GM12878 (cell line): ENCODE measurements around the gene OVCA2. TPM values are rescaled to one million over a fixed set of nuclear protein-coding genes. Genes with fewer than 3 reads are reported as not detected.
A peak's percentile ranks its signal among the peaks of the same experiment; 100 is the strongest.

Source experiments
- ATAC-seq: fragments of 200-7000 bp; cut with Tn5 transposase; 3 replicates; pipeline ENCODE4 v1.9.1; 2020; ENCODE audit warnings: mild to moderate bottlenecking, moderate library complexity
- BruUV-seq: library from RNA; stranded (reverse); fragments of 400-500 nt; replicated peaks from 2 replicates; lab custom pipeline; 2021; lab: Mats Ljungman, UMichigan
- CTCF ChIA-PET: fragments of 300-600 bp; sonication (Branson Sonifier 250); formaldehyde crosslinking; extraction: SDS; loops from one replicate; lab custom pipeline; 2021; ENCODE audit warnings: inconsistent platforms; lab: Yijun Ruan, JAX
- POLR2A ChIA-PET: fragments of 350-600 bp; formaldehyde crosslinking; extraction: SDS; loops from one replicate; lab custom pipeline; 2021; ENCODE audit warnings: inconsistent platforms; lab: Charles Lee
- RAD21 ChIA-PET: fragments of 300-600 bp; sonication (Branson Sonifier 250); formaldehyde crosslinking; loops from one replicate; lab custom pipeline; 2023; ENCODE audit warnings: antibody characterized with exemption; ENCODE audit not compliant: unreplicated experiment; lab: Charles Lee
- SMC1A ChIA-PET: fragments of 300-600 bp; sonication (Branson Sonifier 250); formaldehyde crosslinking; loops from one replicate; lab custom pipeline; 2023; ENCODE audit not compliant: unreplicated experiment, uncharacterized antibody; lab: Charles Lee
- DNase-seq: peaks from one replicate; pipeline ENCODE4 v3.0.0-alpha.2; 2011; ENCODE audit warnings: low read depth, low spot score
- FAIRE-seq: peaks from 3 replicates; lab custom pipeline; 2011; peaks lifted over from hg19 to GRCh38; lab: Jason Lieb, UNC
- H2AFZ ChIP-seq: 2 replicates; pipeline ENCODE4 v1.6.0; 2011; ENCODE audit warnings: low read depth, low read length, control low read depth; ENCODE audit not compliant: control insufficient read depth
- H3K27ac ChIP-seq: 2 replicates; pipeline ENCODE4 v1.5.1; 2011; ENCODE audit warnings: control low read depth; ENCODE audit not compliant: control insufficient read depth, insufficient read depth
- H3K27me3 ChIP-seq, 2 experiments: replicated peaks in 1 of 2; 2 replicates each; pipeline versions ENCODE4 v1.6.0 to v1.6.1; 2011; ENCODE audit warnings: low read length in 1 of 2; ENCODE audit not compliant: control insufficient read depth in 2 of 2, insufficient read depth in 2 of 2
- H3K36me3 ChIP-seq, 2 experiments: 2 replicates each; pipeline ENCODE4 v1.5.1; 2011; ENCODE audit warnings: low read length in 1 of 2; ENCODE audit not compliant: control insufficient read depth in 2 of 2, insufficient read depth in 2 of 2
- H3K4me1 ChIP-seq: 2 replicates; pipeline ENCODE4 v1.6.1; 2011; ENCODE audit warnings: mild to moderate bottlenecking, low read length, moderate library complexity, mixed read lengths; ENCODE audit not compliant: control insufficient read depth, insufficient read depth
- H3K4me2 ChIP-seq: 2 replicates; pipeline ENCODE4 v1.6.0; 2011; ENCODE audit warnings: control low read depth; ENCODE audit not compliant: control insufficient read depth, insufficient read depth
- H3K4me3 ChIP-seq: fragments of 200-600 bp; sonication (generic); 2 replicates; pipeline ENCODE4 v1.5.1; 2016
- H3K79me2 ChIP-seq: 2 replicates; pipeline ENCODE4 v1.6.0; 2011; ENCODE audit warnings: low read length; ENCODE audit not compliant: control insufficient read depth, insufficient read depth
- H3K9ac ChIP-seq: 2 replicates; pipeline ENCODE4 v1.8.0; 2011; ENCODE audit warnings: low read length, control low read depth, mixed read lengths; ENCODE audit not compliant: control insufficient read depth, insufficient read depth
- H3K9me3 ChIP-seq: replicated peaks from 3 replicates; pipeline ENCODE4 v1.5.1; 2011; ENCODE audit warnings: mild to moderate bottlenecking, low read length; ENCODE audit not compliant: control insufficient read depth, insufficient read depth
- H4K20me1 ChIP-seq: 2 replicates; pipeline ENCODE4 v1.6.0; 2011; ENCODE audit not compliant: control insufficient read depth, insufficient read depth
- EED ChIP-seq: sonication (generic); IDR thresholded peaks from 2 replicates; pipeline ENCODE4 v1.6.1; 2016; ENCODE audit warnings: antibody characterized with exemption, low read depth
- EGR1 ChIP-seq, 2 experiments: IDR thresholded peaks; 1 replicate in 1 of 2; 2 replicates in 1 of 2; pipeline ENCODE4 v1.6.1; 2011 to 2012; ENCODE audit warnings: low read depth in 2 of 2, low read length in 2 of 2, borderline replicate concordance in 1 of 2, mild to moderate bottlenecking in 1 of 2, moderate library complexity in 1 of 2
- GATAD2B ChIP-seq: fragments of 450-650 bp; conservative IDR thresholded peaks from 2 replicates; pipeline ENCODE4 v1.6.1; 2017; ENCODE audit warnings: low read depth, mild to moderate bottlenecking, moderate library complexity
- IKZF2 ChIP-seq, 2 experiments: fragments of 450-650 bp; IDR thresholded peaks; 2 replicates each; pipeline ENCODE4 v1.6.1; 2017; ENCODE audit warnings: mild to moderate bottlenecking in 2 of 2, moderate library complexity in 2 of 2
- MEF2A ChIP-seq: IDR thresholded peaks from 2 replicates; pipeline ENCODE4 v1.6.1; 2011; ENCODE audit warnings: low read depth, mild to moderate bottlenecking, low read length, moderate library complexity; ENCODE audit not compliant: insufficient read depth
- MTA2 ChIP-seq: fragments of 450-650 bp; IDR thresholded peaks from 2 replicates; pipeline ENCODE4 v1.6.1; 2016; ENCODE audit warnings: low read depth, mild to moderate bottlenecking, moderate library complexity
- NR2C1 ChIP-seq: fragments of 450-650 bp; IDR thresholded peaks from 2 replicates; pipeline ENCODE4 v1.6.1; 2017; ENCODE audit warnings: antibody characterized with exemption, mild to moderate bottlenecking, moderate library complexity
- POLR2A ChIP-seq: IDR thresholded peaks from 2 replicates; pipeline ENCODE4 v1.6.1; 2011; ENCODE audit warnings: low read depth, mild to moderate bottlenecking, low read length
- RB1 ChIP-seq: fragments of 450-650 bp; formaldehyde crosslinking; IDR thresholded peaks from 2 replicates; pipeline ENCODE4 v1.6.1; 2017; ENCODE audit warnings: mild to moderate bottlenecking, borderline replicate concordance
- RFX5 ChIP-seq: IDR thresholded peaks from 2 replicates; pipeline ENCODE4 v1.6.1; 2011; ENCODE audit warnings: low read depth, low read length, improper control_type of control experiment
- SMARCA5 ChIP-seq: fragments of 450-650 bp; IDR thresholded peaks from 2 replicates; pipeline ENCODE4 v1.6.1; 2017; ENCODE audit warnings: mild to moderate bottlenecking
- ZBTB33 ChIP-seq: fragments of 450-650 bp; IDR thresholded peaks from 2 replicates; pipeline ENCODE4 v1.6.1; 2017; ENCODE audit warnings: mild to moderate bottlenecking
- WGBS: methylation state at CpG from one replicate; pipeline ENCODE4 v1.1.6; 2016; ENCODE audit warnings: low lambda C conversion rate; ENCODE audit not compliant: insufficient replicate concordance, insufficient coverage; ENCODE audit errors: missing lambda C conversion rate; 5-methylcytosine and 5-hydroxymethylcytosine counted together
- in situ Hi-C: fragments of 300-500 bp; cut with MboI; formaldehyde crosslinking; loops from 9 replicates; pipeline ENCODE4 v1.14.3; 2018; ENCODE audit warnings: mixed read lengths
- intact Hi-C: fragments of 100-400 bp; cut with micrococcal nuclease; formaldehyde crosslinking; loops from one replicate; pipeline ENCODE4 v1.14.2; 2022; ENCODE audit not compliant: unreplicated experiment
- polyA plus RNA-seq, 11 experiments: library from polyadenylated mRNA; depleted of rRNA in 4 of 11; unstranded in 6 of 11; stranded (reverse) in 5 of 11; fragments of >200 nt; fragmentation: Nextera tagmentation in 4 of 11; fragmentation: Illumina TruSeq in 1 of 11; extraction: Ambion mirVana in 4 of 11; extraction: Trizol in 1 of 11; gene quantifications; 1 replicate in 1 of 11; 2 replicates in 10 of 11; pipeline versions ENCODE4 v1.2.1 to v1.2.3, GENCODE V29; 2011 to 2016; ENCODE audit warnings: inconsistent platforms in 2 of 11, missing spikeins in 2 of 11, low read depth in 1 of 11
- total RNA-seq, 4 experiments: library from RNA; depleted of rRNA in 3 of 4; stranded (reverse); fragments of >200 nt in 3 of 4; fragmentation: Illumina TruSeq in 1 of 4; extraction: Trizol in 1 of 4; gene quantifications; 2 replicates each; pipeline versions ENCODE4 v1.2.1 to v1.2.3, GENCODE V29; 2013 to 2021
- TF ChIP-seq, protein P1 (sequence below): fragments of 450-650 bp; IDR thresholded peaks from 2 replicates; pipeline ENCODE4 v1.6.1; 2017; ENCODE audit warnings: mild to moderate bottlenecking, moderate library complexity

The OVCA2 gene
- total and polyA plus RNA-seq, 10 of the 15 experiments (the other 5 are each of a cell fraction or from before 2014, with no cell fraction given) = 6.1 to 75.3 (median 40.7) TPM

- TF ChIP-seq, protein P1, sequence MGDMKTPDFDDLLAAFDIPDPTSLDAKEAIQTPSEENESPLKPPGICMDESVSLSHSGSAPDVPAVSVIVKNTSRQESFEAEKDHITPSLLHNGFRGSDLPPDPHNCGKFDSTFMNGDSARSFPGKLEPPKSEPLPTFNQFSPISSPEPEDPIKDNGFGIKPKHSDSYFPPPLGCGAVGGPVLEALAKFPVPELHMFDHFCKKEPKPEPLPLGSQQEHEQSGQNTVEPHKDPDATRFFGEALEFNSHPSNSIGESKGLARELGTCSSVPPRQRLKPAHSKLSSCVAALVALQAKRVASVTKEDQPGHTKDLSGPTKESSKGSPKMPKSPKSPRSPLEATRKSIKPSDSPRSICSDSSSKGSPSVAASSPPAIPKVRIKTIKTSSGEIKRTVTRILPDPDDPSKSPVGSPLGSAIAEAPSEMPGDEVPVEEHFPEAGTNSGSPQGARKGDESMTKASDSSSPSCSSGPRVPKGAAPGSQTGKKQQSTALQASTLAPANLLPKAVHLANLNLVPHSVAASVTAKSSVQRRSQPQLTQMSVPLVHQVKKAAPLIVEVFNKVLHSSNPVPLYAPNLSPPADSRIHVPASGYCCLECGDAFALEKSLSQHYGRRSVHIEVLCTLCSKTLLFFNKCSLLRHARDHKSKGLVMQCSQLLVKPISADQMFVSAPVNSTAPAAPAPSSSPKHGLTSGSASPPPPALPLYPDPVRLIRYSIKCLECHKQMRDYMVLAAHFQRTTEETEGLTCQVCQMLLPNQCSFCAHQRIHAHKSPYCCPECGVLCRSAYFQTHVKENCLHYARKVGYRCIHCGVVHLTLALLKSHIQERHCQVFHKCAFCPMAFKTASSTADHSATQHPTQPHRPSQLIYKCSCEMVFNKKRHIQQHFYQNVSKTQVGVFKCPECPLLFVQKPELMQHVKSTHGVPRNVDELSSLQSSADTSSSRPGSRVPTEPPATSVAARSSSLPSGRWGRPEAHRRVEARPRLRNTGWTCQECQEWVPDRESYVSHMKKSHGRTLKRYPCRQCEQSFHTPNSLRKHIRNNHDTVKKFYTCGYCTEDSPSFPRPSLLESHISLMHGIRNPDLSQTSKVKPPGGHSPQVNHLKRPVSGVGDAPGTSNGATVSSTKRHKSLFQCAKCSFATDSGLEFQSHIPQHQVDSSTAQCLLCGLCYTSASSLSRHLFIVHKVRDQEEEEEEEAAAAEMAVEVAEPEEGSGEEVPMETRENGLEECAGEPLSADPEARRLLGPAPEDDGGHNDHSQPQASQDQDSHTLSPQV = no peak
Measured at GRCh38 chr17:2051933-2052559, 10.2 kb downstream of the OVCA2 start (continued).

DNA sequence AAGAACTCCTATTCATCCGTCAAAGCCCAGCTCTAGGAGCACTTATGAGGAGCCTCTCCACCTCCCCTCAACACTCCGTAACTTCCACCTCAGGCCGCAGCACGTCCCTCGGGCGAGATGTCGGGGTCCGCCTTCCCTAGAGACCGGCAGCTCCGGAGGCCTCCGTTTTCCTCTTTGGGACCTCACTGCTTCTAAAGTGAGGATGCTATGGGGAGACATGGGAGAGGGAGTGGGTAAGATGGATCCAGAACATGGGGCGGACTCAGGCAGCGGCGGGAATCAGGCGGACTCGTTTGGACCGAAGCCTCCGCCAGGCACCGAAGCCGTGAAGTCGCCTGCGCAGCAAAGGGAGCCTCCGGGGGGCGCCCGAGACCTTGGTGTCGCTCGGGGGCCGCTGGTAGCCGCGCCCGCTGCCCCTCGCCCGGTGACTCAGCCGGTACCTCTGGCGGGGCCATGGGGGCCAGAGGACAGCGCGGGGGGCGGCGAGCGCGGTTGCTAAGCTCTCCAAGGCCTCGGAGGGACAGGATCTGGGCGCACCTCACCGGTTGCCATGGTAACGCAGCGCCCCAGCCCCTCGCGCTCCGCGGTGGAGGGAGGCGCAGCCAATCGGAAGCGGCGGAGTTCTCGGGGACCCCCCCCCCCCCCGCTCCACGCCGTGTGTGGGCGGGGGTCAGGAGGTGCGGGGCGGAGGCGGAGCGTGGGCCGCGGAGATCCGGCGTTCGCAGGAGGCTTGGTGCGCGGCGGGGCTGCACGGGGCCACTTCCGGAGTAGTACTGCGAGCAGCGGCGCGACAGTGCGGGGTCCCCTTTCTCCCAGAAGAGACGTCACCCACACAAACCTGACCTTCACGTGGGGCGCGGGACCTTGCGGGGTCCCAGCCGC, 11.8 kb downstream of the OVCA2 start:
- peaks cover 42% of the 10 kb centered on the region for H3K79me2 ChIP-seq
- peak overlapping the region; percentile 56 for H2AFZ ChIP-seq
- SMC1A ChIA-PET = interaction anchor here (0.8 to 8.6 kb wide), 12 partner anchors 15 to 283 kb away, joined by 3 to 141 read pairs (median 4); partner anchors contain the start of gene TSR1
- H3K9ac ChIP-seq = peak overlapping the region; percentile 53; the same call in 1 of the 2 replicates
- RAD21 ChIA-PET = interaction anchor here (0.8 to 8.4 kb wide), 20 partner anchors 11 to 292 kb away, joined by 3 to 271 read pairs (median 7); partner anchors contain the start of genes SERPINF1 and TSR1
- H3K4me1 ChIP-seq = peaks cover 17% of the 10 kb centered on the region
- intact Hi-C loops = loop anchor here (1.0 to 5.0 kb wide), 4 partner anchors 117 to 299 kb away; partner anchors contain the start of genes SGSM2 and TSR1
- in situ Hi-C loops = loop anchor here (5.0 kb wide), 1 partner anchor 299 kb away; no protein-coding TSS in a partner anchor
- peak; percentile 54 for FAIRE-seq
- peak; percentile 25 for ATAC-seq
- H3K4me3 ChIP-seq = peak overlapping the region; percentile 77
- H3K36me3 ChIP-seq = peaks cover 0 to 9% of the 10 kb centered on the region in 2 experiments; a peak in 2 of 4 replicates
- BruUV-seq = no TSS peak
- H3K27me3 ChIP-seq = peaks cover 2% of the 10 kb centered on the region in 2 experiments; a peak in 3 of 4 replicates
- DNase-seq = no peak
- no peaks in the 10 kb centered on the region for H4K20me1 ChIP-seq
- H3K4me2 ChIP-seq = peak overlapping the region; percentile 99
- H3K9me3 ChIP-seq = no peaks in the 10 kb centered on the region; the same call in 2 of the 3 replicates
- CTCF ChIA-PET = interaction anchor here (0.6 to 8.4 kb wide), 28 partner anchors 16 to 437 kb away, joined by 3 to 265 read pairs (median 4); no protein-coding TSS in a partner anchor
- WGBS = 14% methylated on average over 39 of the region's 84 CpGs
- peak overlapping the region; percentile 80 for H3K27ac ChIP-seq
- POLR2A ChIA-PET = interaction anchor here (0.5 to 6.7 kb wide), 5 partner anchors 29 to 401 kb away, joined by 3 to 61 read pairs (median 3); no protein-coding TSS in a partner anchor
- TF ChIP-seq EGR1 (IDR thresholded peaks at IDR 0.05; ENCODE audit: borderline replicate concordance in 1 of 2, low read depth in 2 of 2, low read length in 2 of 2) (peak; percentile 53 to 99), SMARCA5 (peak; percentile 43), IKZF2 (IDR thresholded peaks at IDR 0.05) (no peak), MEF2A (peak; percentile 20; the same call in 1 of the 2 replicates), NR2C1 (0 out of 2 replicates have a peak, but pooled peaks have one; percentile 27), MTA2 (no peak), EED (no peak), RFX5 (peak; percentile 88), GATAD2B (peak; percentile 94), RB1 (peak; percentile 51; the same call in 1 of the 2 replicates), ZBTB33 (0 out of 2 replicates have a peak, but pooled peaks have one; percentile 10), POLR2A (0 out of 2 replicates have a peak, but pooled peaks have one; percentile 40)
